Activated T-helper 1 cell treated with anti-CD3 and anti-CD28 coated beads, Interleukin-12 subunit alpha, Interleukin-12 subunit beta, Interleukin-2, Interleukin-4 antibody, amounts not matched to agents 30 ng/mL and 10 ng/mL and 1 ng/mL, durations not matched to agents 14 hours and 24 hours and 36 hours (primary cell): ENCODE results near the gene ELOA. TPM values are rescaled to one million over a fixed set of nuclear protein-coding genes. Genes with fewer than 3 reads are reported as not detected.

Source experiments
- DNase-seq: peaks from one replicate; pipeline ENCODE4 v3.0.0; 2021; ENCODE audit warnings: low spot score
- H3K27ac Mint-ChIP-seq: one replicate; pipeline ENCODE4 v1.8.0; 2021; ENCODE audit warnings: mild to moderate bottlenecking, mixed read lengths
- H3K27me3 Mint-ChIP-seq: one replicate; pipeline ENCODE4 v1.8.0; 2022; ENCODE audit warnings: mild to moderate bottlenecking, moderate library complexity, mixed read lengths; ENCODE audit not compliant: insufficient read depth
- H3K36me3 Mint-ChIP-seq: one replicate; pipeline ENCODE4 v1.8.0; 2021; ENCODE audit warnings: low read depth, mixed read lengths
- H3K4me1 Mint-ChIP-seq: one replicate; pipeline ENCODE4 v1.8.0; 2021; ENCODE audit warnings: low read depth, mixed read lengths
- H3K4me3 Mint-ChIP-seq: one replicate; pipeline ENCODE4 v1.8.0; 2021; ENCODE audit warnings: mild to moderate bottlenecking, moderate library complexity, mixed read lengths
- H3K9me3 Mint-ChIP-seq: one replicate; pipeline ENCODE4 v1.8.0; 2021; ENCODE audit warnings: mixed read lengths
- intact Hi-C: fragments of 100-400 bp; cut with micrococcal nuclease; formaldehyde crosslinking; loops from one replicate; pipeline ENCODE4 v1.15.1; 2024
- total RNA-seq: library from RNA; stranded (reverse); gene quantifications from 2 replicates; pipeline ENCODE4 v1.2.3, GENCODE V29; 2022

The ELOA gene, protein sequence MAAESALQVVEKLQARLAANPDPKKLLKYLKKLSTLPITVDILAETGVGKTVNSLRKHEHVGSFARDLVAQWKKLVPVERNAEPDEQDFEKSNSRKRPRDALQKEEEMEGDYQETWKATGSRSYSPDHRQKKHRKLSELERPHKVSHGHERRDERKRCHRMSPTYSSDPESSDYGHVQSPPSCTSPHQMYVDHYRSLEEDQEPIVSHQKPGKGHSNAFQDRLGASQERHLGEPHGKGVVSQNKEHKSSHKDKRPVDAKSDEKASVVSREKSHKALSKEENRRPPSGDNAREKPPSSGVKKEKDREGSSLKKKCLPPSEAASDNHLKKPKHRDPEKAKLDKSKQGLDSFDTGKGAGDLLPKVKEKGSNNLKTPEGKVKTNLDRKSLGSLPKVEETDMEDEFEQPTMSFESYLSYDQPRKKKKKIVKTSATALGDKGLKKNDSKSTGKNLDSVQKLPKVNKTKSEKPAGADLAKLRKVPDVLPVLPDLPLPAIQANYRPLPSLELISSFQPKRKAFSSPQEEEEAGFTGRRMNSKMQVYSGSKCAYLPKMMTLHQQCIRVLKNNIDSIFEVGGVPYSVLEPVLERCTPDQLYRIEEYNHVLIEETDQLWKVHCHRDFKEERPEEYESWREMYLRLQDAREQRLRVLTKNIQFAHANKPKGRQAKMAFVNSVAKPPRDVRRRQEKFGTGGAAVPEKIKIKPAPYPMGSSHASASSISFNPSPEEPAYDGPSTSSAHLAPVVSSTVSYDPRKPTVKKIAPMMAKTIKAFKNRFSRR
- total RNA-seq = 54.5 and 55.2 TPM in 2 replicates

- peaks cover 25% of the 10 kb centered on the region for H3K36me3 Mint-ChIP-seq
- DNase-seq = peak; percentile 77
- intact Hi-C loops = loop anchor here (1.0 to 10.0 kb wide), 5 partner anchors 23 to 399 kb away; partner anchors contain the start of genes E2F2, HNRNPR, PITHD1 and RPL11
- peak within 1 kb of the TSS; percentile 95 for H3K4me3 Mint-ChIP-seq
- peak within 1 kb of the TSS; percentile 88 for H3K27ac Mint-ChIP-seq
- peaks cover 48% of the 10 kb centered on the region for H3K4me1 Mint-ChIP-seq
- no peaks in the 10 kb centered on the region for H3K9me3 Mint-ChIP-seq
- H3K27me3 Mint-ChIP-seq = peaks cover 2% of the 10 kb centered on the region
Measured at GRCh38 chr1:23743287-23744152, at the start of gene ELOA. Gene ELOA, plus strand, starts transcription at chr1:23743471. Its CDS starts 33 bp downstream, at chr1:23743504.

GRCh38 chr1:23693599-23693998 lies 49.7 kb upstream of the ELOA start:
- DNase-seq = no peak
- Mint-ChIP-seq H3K27me3 (no peaks in the 10 kb centered on the region), H3K4me3 (peak overlapping the region; percentile 97), H3K9me3 (no peaks in the 10 kb centered on the region), H3K4me1 (peaks cover 60% of the 10 kb centered on the region), H3K36me3 (peaks cover 65% of the 10 kb centered on the region), H3K27ac (peak overlapping the region; percentile 67)
- intact Hi-C loops = loop anchor here (2.0 to 5.0 kb wide), 2 partner anchors 27 to 284 kb away; no protein-coding TSS in a partner anchor

DNA sequence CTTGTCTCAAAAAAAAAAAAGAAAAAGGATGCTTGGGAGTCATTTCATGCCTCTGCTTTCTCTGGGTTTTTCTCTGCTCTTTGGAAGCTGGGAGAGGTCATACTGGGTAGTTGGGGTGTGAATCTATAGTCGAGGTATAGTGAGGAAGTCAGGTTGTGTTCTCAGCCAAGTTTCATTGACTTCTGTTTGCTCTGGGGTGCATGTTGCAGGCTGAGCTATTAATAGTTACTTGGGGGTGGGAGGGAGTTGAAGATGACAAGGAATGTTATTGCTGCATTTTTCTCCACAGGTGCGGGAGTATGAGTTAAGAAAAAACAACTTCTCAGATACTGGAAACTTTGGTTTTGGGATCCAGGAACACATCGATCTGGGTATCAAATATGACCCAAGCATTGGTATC lies 48.9 kb upstream of the ELOA start:
- Mint-ChIP-seq H3K4me3 (peak overlapping the region; percentile 97), H3K4me1 (peaks cover 65% of the 10 kb centered on the region), H3K36me3 (peaks cover 73% of the 10 kb centered on the region), H3K9me3 (no peaks in the 10 kb centered on the region), H3K27me3 (no peaks in the 10 kb centered on the region), H3K27ac (peak overlapping the region; percentile 25)
- intact Hi-C loops = loop anchor here (5.0 kb wide), 1 partner anchor 283 kb away; no protein-coding TSS in a partner anchor
- DNase-seq = no peak

- H3K27me3 Mint-ChIP-seq = no peaks in the 10 kb centered on the region
Measured at GRCh38 chr1:23695667-23696066, 47.6 kb upstream of the ELOA start.

GRCh38 chr1:23696335-23696989 lies 46.8 kb upstream of the ELOA start:
- Mint-ChIP-seq H3K36me3 (peaks cover 88% of the 10 kb centered on the region), H3K27ac (no peak overlapping the region), H3K4me1 (peaks cover 75% of the 10 kb centered on the region), H3K27me3 (no peaks in the 10 kb centered on the region), H3K9me3 (no peaks in the 10 kb centered on the region), H3K4me3 (peak overlapping the region; percentile 1)
- no peak for DNase-seq
- intact Hi-C loops = no loop called here

More at GRCh38 chr1:23695667-23696066, 47.6 kb upstream of the ELOA start:
- no peak overlapping the region for H3K27ac Mint-ChIP-seq
- intact Hi-C loops = no loop called here
- no peak for DNase-seq
- no peaks in the 10 kb centered on the region for H3K9me3 Mint-ChIP-seq
- H3K4me3 Mint-ChIP-seq = peak overlapping the region; percentile 97
- peaks cover 74% of the 10 kb centered on the region for H3K4me1 Mint-ChIP-seq
- peaks cover 84% of the 10 kb centered on the region for H3K36me3 Mint-ChIP-seq

GRCh38 chr1:23698466-23698865 lies 44.8 kb upstream of the ELOA start:
- no peaks in the 10 kb centered on the region for H3K27me3 Mint-ChIP-seq
- peaks cover 63% of the 10 kb centered on the region for H3K4me1 Mint-ChIP-seq
- no peaks in the 10 kb centered on the region for H3K9me3 Mint-ChIP-seq
- peaks cover 75% of the 10 kb centered on the region for H3K36me3 Mint-ChIP-seq
- no peak overlapping the region for H3K27ac Mint-ChIP-seq
- intact Hi-C loops = no loop called here
- no peak for DNase-seq
- no peak overlapping the region for H3K4me3 Mint-ChIP-seq

GRCh38 chr1:23699280-23700179 lies 43.7 kb upstream of the ELOA start:
- intact Hi-C loops = no loop called here
- no peaks in the 10 kb centered on the region for H3K27me3 Mint-ChIP-seq
- H3K27ac Mint-ChIP-seq = peak overlapping the region; percentile 23
- H3K36me3 Mint-ChIP-seq = peaks cover 64% of the 10 kb centered on the region
- no peak for DNase-seq
- H3K4me1 Mint-ChIP-seq = peaks cover 52% of the 10 kb centered on the region
- H3K4me3 Mint-ChIP-seq = no peak overlapping the region
- H3K9me3 Mint-ChIP-seq = no peaks in the 10 kb centered on the region

DNA sequence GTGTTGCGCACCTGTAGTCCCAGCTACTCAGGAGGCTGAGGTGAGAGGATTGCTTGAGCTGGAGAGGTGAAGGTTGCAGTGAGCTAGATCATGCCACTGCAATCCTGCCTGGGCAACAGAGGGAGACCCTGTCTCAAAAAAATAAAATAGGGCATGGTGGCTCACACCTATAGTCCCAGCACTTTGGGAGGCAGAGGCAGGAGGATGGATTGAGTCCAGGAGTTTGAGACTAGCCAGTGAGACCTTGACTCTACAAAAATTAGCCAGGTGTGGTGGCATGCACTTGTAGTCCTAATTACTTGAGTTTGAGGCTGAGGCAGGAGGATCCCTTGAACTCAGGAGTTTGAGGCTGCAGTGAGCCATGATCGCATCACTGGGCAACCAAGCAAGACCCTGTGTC lies 42.0 kb upstream of the ELOA start:
- Mint-ChIP-seq H3K27me3 (no peaks in the 10 kb centered on the region), H3K4me3 (no peak overlapping the region), H3K27ac (no peak overlapping the region), H3K36me3 (peaks cover 47% of the 10 kb centered on the region), H3K9me3 (no peaks in the 10 kb centered on the region), H3K4me1 (peaks cover 35% of the 10 kb centered on the region)
- DNase-seq = no peak
- intact Hi-C loops = no loop called here

GRCh38 chr1:23701996-23702395 lies 41.3 kb upstream of the ELOA start:
- Mint-ChIP-seq H3K27ac (no peak overlapping the region), H3K27me3 (no peaks in the 10 kb centered on the region), H3K4me3 (no peak overlapping the region), H3K4me1 (peaks cover 28% of the 10 kb centered on the region), H3K9me3 (no peaks in the 10 kb centered on the region), H3K36me3 (peaks cover 43% of the 10 kb centered on the region)
- no peak for DNase-seq
- intact Hi-C loops = no loop called here

DNA sequence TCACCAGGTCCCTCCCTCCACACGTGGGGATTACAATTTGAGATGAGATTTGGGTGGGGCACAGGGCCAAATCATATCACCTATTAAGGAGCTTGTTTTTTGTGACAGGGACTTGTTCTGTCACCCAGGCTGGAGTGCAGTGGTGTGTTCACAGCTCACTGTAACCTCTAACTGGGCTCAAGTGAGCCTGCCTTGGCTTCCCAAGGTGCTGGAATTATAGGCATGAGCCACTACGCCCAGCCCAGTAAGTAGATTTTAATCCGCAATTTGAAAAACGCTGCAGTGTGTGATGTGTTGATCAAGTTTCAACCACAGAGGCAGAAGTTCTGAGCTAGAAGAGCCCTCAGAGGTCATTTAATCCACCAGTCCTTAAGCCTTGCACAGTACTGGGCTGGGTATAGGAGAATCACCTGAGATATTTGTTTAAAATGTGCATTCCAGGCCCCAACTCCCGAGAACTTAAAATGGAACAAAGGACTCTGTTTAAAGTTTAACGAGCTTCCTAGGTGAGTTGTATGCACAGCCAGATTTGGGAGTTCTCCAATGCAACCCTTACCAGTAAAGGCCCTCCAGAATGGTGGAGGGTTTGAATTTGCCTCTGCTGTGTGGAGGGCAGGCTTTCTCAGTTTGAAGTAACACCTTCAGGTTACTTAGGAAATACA lies 38.3 kb upstream of the ELOA start:
- Mint-ChIP-seq H3K4me1 (peaks cover 15% of the 10 kb centered on the region), H3K27me3 (no peaks in the 10 kb centered on the region), H3K36me3 (peaks cover 22% of the 10 kb centered on the region)

DNA sequence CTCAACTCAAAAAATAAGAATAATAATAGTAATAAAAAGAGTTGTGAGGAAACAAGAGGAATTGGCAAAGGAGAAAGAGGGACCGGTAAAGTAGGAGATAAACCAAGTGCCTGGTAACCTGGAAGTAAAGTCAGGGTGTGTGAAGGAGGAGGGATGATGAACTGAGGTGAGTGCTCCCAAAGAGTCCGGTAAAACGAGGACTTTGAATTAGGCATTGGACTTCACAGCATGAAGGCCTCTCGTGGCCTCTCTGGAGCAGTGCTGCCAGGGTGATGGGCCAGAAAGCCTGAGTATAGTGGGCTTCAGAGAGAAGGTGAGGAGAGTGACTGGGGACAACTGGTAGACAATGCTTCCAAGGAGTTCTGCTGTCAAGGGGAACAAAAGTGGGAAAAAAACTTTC lies 34.0 kb upstream of the ELOA start:
- no peak overlapping the region for H3K4me3 Mint-ChIP-seq
- no peaks in the 10 kb centered on the region for H3K27me3 Mint-ChIP-seq
- DNase-seq = no peak
- peaks cover 12% of the 10 kb centered on the region for H3K36me3 Mint-ChIP-seq
- no peaks in the 10 kb centered on the region for H3K9me3 Mint-ChIP-seq
- peak overlapping the region; percentile 5 for H3K27ac Mint-ChIP-seq
- H3K4me1 Mint-ChIP-seq = peaks cover 10% of the 10 kb centered on the region
- intact Hi-C loops = no loop called here

More for the DNA sequence above, 38.3 kb upstream of the ELOA start:
- H3K9me3 Mint-ChIP-seq = no peaks in the 10 kb centered on the region
- no peak for DNase-seq
- no peak overlapping the region for H3K4me3 Mint-ChIP-seq
- intact Hi-C loops = no loop called here
- no peak overlapping the region for H3K27ac Mint-ChIP-seq
